NCI-H524 treated with DMSO at 0.1 percent for 48 hours (cell line): ENCODE data around the gene SLC16A3.
"Not testable (repeated sequence)": the region's sequence is repeated elsewhere in the genome, so short reads cannot be mapped to it uniquely, and the experiment has no call there.

Experiments
- DNase-seq: peaks from one replicate; lab custom pipeline; 2025; lab: John Stamatoyannopoulos, UW

SLC16A3 gene

GRCh38 chr17:82247182-82247823 is 18.5 kb downstream of the SLC16A3 start:
- DNase-seq, result no peak

GRCh38 chr17:82247856-82248671 is 19.2 kb downstream of the SLC16A3 start:
- DNase-seq, result no peak

GRCh38 chr17:82248815-82249674 is 20.2 kb downstream of the SLC16A3 start:
- DNase-seq, result no peak

GRCh38 chr17:82249896-82250581 is 21.2 kb downstream of the SLC16A3 start:
- DNase-seq, result no peak

- no peak for DNase-seq
Measured at GRCh38 chr17:82250868-82251500, 22.1 kb downstream of the SLC16A3 start.

GRCh38 chr17:82252511-82253178 is 23.8 kb downstream of the SLC16A3 start:
- DNase-seq, result no peak

- DNase-seq, result no peak
Measured at GRCh38 chr17:82253179-82253544, 24.3 kb downstream of the SLC16A3 start.

GRCh38 chr17:82254096-82254495 is 25.3 kb downstream of the SLC16A3 start:
- not testable (repeated sequence) for DNase-seq

- not testable (repeated sequence) for DNase-seq
Measured at GRCh38 chr17:82254746-82255145, 25.9 kb downstream of the SLC16A3 start.

GRCh38 chr17:82255402-82255972 is 26.6 kb downstream of the SLC16A3 start:
- DNase-seq, result no peak

GRCh38 chr17:82256242-82256885 is 27.5 kb downstream of the SLC16A3 start:
- DNase-seq, result no peak

- no peak for DNase-seq
Measured at GRCh38 chr17:82257473-82257872, 28.6 kb downstream of the SLC16A3 start.

- no peak for DNase-seq
Measured at GRCh38 chr17:82258555-82258954, 29.7 kb downstream of the SLC16A3 start.

GRCh38 chr17:82259972-82260961 is 31.4 kb downstream of the SLC16A3 start:
- DNase-seq, result not testable (repeated sequence)

GRCh38 chr17:82262344-82262743 is 33.5 kb downstream of the SLC16A3 start:
- DNase-seq, result no peak

- no peak for DNase-seq
Measured at GRCh38 chr17:82263641-82264040, 34.8 kb downstream of the SLC16A3 start.

GRCh38 chr17:82266142-82266541 is 37.3 kb downstream of the SLC16A3 start:
- no peak for DNase-seq

- no peak for DNase-seq
Measured at GRCh38 chr17:82267575-82268379, 38.9 kb downstream of the SLC16A3 start.
